IPS-11a (cell line): ENCODE results near the gene EPHB2.

ENCODE experiments used
- H3K4me3 ChIP-seq: one replicate; pipeline ENCODE4 v1.5.1; 2013; ENCODE audit warnings: low read depth, low read length, control low read depth

Gene EPHB2

DNA sequence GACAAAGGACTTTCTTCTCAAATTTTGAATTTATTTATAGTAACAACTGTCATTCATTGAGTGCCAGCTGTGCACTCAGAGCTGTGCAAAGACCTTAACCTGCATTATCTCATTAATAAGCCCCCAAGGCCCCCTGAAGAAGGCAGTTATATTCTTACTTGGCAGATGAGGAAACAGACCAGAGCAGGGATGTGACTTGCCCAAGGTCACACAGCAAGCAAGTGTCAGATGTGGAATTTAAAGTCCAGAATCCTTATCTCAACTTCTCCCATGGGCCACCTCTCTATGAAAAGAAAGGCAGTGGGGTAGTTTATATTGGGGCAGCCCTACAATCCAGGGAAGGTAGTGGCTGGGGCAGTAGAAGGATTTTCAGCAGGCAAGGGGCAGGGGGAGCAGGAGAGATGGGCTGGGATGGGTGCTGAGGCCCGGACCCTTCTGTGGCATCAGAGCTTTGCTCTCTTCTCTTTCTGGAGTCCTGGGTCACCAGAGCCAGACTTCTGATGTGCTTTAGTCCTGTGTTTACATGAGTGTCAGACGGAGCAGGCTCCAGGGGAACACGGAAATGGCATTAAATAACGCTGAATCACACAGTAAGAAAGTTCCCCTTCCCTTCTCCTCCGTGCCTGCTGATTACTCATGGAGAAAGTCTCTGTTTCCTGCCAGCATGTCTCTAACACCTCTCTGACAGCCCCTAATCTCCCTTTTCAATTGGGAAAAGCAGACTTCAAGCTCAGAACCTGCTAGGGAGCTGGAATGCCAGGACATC lies 39.5 kb downstream of the EPHB2 start:
- no peak overlapping the region for H3K4me3 ChIP-seq

- no peak overlapping the region for H3K4me3 ChIP-seq
Measured at GRCh38 chr1:22750685-22751051, 40.0 kb downstream of the EPHB2 start.

DNA sequence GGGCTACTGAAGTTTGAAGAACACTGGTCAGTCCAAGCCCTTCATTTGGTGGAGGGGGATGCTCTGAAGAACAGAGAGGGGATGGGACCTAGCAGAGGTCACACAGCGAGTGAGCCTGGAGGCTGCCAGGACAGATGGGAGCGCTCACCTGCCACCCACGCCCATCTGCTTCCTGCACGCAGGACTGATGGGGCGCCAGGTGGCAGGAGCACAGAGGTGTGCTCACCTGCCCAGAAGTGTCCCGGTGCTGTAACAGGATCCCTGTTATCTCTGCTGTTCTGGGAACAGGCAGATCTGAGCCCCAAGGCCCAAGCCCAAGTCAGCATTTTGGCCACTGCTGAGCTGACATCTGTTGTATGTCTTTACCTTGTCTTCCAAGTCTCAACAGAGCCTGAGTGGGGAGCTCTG lies 40.5 kb downstream of the EPHB2 start:
- no peak overlapping the region for H3K4me3 ChIP-seq

GRCh38 chr1:22752339-22752738 lies 41.7 kb downstream of the EPHB2 start:
- H3K4me3 ChIP-seq: no peak overlapping the region

- H3K4me3 ChIP-seq: no peak overlapping the region
Measured at GRCh38 chr1:22753481-22753971, 42.9 kb downstream of the EPHB2 start.

DNA sequence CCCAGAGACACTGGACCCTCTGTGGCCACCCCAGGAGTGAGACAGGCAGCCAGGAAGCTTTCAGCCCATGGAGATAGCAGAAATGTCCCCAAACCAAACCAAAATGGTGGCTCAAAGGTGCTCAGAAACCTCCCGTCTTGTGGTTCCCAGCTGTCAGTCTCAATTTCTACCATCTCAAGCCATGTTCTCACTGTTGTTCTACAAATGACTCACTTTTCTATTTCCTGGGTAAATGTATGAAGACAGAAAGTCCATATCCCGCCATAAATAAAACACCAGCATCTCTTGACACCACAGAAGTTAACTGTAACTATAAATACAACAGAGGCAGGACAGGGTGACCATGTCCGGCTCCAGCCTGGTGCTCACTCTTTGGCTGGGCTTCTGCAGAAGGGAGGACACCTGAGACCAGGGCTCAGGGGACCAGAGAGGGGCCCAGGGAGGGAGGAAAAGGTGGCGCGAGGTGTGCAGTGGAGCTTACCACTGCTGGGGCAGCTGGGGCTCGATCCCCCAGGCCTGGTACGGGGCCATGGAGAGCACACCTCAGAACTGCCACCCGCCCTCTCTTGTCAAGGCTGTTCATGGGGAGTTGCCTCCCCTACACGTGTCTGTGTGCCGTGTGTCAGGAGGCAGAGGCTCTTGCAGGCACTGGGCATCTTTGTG lies 43.6 kb downstream of the EPHB2 start:
- H3K4me3 ChIP-seq: no peak overlapping the region

GRCh38 chr1:22754824-22755223 lies 44.2 kb downstream of the EPHB2 start:
- no peak overlapping the region for H3K4me3 ChIP-seq

- no peak overlapping the region for H3K4me3 ChIP-seq
Measured at GRCh38 chr1:22755641-22756040, 45.0 kb downstream of the EPHB2 start.

- H3K4me3 ChIP-seq: no peak overlapping the region
Measured at GRCh38 chr1:22756125-22756735, 45.6 kb downstream of the EPHB2 start.

GRCh38 chr1:22760455-22760854 lies 49.8 kb downstream of the EPHB2 start:
- H3K4me3 ChIP-seq: no peak overlapping the region

GRCh38 chr1:22761101-22761500 lies 50.5 kb downstream of the EPHB2 start:
- no peak overlapping the region for H3K4me3 ChIP-seq

GRCh38 chr1:22761821-22762220 lies 51.2 kb downstream of the EPHB2 start:
- no peak overlapping the region for H3K4me3 ChIP-seq

DNA sequence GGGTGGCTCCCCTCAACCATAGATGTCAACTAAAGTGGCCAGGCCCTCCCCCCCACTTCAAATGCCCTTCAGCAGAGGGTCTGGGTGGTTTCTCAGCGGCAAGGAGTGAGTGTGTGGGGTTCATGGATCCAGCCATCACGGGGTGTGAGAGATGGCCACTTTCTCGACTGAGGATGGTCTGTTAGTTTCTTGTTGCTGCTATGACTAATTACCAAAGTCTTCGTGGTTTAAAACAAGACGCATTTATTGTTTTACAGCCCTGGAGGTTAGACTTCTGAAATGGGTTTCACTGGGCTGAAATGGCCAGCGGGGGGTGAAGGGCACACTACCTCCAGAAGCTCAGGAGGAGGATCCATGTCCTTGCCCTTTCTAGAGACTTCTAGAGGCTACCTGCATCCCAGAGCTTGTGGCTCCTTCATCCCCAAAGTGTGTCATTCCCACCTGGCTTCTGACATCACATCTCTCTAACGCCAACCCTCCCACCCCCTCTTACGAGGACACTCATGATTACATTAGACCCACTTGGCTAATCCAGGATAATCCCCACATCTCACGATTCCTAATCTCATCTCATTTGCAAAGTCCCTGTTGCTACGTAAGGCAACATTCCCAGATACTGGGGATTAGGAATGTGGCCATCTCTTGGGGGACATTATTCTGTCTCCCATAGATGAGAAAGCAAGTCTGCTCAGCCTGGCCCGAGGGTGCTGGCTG lies 53.0 kb downstream of the EPHB2 start:
- no peak overlapping the region for H3K4me3 ChIP-seq

GRCh38 chr1:22767852-22768251 lies 57.2 kb downstream of the EPHB2 start:
- no peak overlapping the region for H3K4me3 ChIP-seq

GRCh38 chr1:22769932-22770331 lies 59.3 kb downstream of the EPHB2 start:
- H3K4me3 ChIP-seq: no peak overlapping the region

DNA sequence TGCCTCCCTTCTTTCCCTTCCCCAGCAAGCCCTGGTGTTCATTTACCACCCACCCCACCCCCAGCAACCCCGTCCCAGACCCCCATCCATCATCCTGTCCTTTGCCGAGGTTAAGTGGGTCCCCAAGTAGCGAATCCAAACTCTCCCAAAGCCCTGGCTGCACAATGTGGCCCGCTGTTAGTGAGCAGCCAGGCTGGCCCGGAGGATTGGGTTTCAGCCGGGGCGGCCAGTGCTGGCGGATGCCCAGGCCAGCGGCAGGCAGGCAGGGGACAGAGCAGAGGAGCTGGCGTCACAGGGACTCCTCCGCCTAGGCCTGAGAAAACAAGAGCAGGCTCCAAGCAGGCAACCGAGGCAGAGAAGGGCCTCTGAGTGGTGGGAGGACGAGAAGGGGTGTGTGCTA lies 61.4 kb downstream of the EPHB2 start:
- H3K4me3 ChIP-seq: no peak overlapping the region

GRCh38 chr1:22773981-22774832 lies 63.6 kb downstream of the EPHB2 start:
- no peak overlapping the region for H3K4me3 ChIP-seq

GRCh38 chr1:22774833-22775182 lies 64.2 kb downstream of the EPHB2 start:
- no peak overlapping the region for H3K4me3 ChIP-seq

DNA sequence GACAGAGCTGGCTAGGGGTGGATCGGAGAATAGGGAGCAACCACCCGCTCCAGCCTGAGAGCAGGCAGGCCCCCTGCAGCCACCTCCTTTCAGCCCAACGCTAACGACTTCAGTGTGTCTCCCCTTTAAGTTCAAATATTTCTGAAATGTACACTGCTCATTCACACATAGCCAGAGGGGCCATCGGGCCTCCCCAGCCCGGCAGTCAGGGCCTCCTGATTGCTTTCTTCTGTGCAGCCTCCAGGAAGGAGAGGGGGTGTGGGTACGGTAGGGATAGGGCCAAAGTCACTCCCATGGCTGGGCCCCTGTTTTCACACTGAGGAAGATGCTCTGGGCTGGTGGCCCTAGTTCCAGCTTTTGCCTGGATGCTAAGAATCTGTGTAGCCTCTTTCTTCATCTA lies 64.8 kb downstream of the EPHB2 start:
- no peak overlapping the region for H3K4me3 ChIP-seq

GRCh38 chr1:22776035-22776613 lies 65.5 kb downstream of the EPHB2 start:
- H3K4me3 ChIP-seq: no peak overlapping the region
